NCI-H1436 treated with DMSO at 0.1 percent for 48 hours (cell line): Measurements from ENCODE around the gene TMEM163.
"Not testable (repeated sequence)": the region's sequence is repeated elsewhere in the genome, so short reads cannot be mapped to it uniquely, and the experiment has no call there.

Experiments
- DNase-seq: peaks from one replicate; lab custom pipeline; 2025; lab: John Stamatoyannopoulos, UW

Gene TMEM163

GRCh38 chr2:134718817-134719814 is at the start of gene TMEM163:
TSS of gene TMEM163 (minus strand) at chr2:134719000.
- no peak for DNase-seq

- no peak for DNase-seq
Measured at GRCh38 chr2:134766583-134766982, 47.8 kb upstream of the TMEM163 start.

- no peak for DNase-seq
Measured at GRCh38 chr2:134765987-134766386, 47.2 kb upstream of the TMEM163 start.

GRCh38 chr2:134764164-134764563 is 45.4 kb upstream of the TMEM163 start:
- DNase-seq = no peak

- DNase-seq = no peak
Measured at GRCh38 chr2:134763164-134763710, 44.4 kb upstream of the TMEM163 start.

- DNase-seq = no peak
Measured at GRCh38 chr2:134762508-134762907, 43.7 kb upstream of the TMEM163 start.

- DNase-seq = no peak
Measured at GRCh38 chr2:134760385-134760784, 41.6 kb upstream of the TMEM163 start.

- no peak for DNase-seq
Measured at GRCh38 chr2:134758633-134759032, 39.8 kb upstream of the TMEM163 start.

GRCh38 chr2:134751981-134752380 is 33.2 kb upstream of the TMEM163 start:
- not testable (repeated sequence) for DNase-seq

GRCh38 chr2:134745546-134745945 is 26.7 kb upstream of the TMEM163 start:
- no peak for DNase-seq

GRCh38 chr2:134745023-134745422 is 26.2 kb upstream of the TMEM163 start:
- no peak for DNase-seq

- no peak for DNase-seq
Measured at GRCh38 chr2:134739879-134740301, 21.1 kb upstream of the TMEM163 start.

GRCh38 chr2:134739236-134739878 is 20.6 kb upstream of the TMEM163 start:
- no peak for DNase-seq

- DNase-seq = no peak
Measured at GRCh38 chr2:134738141-134738870, 19.5 kb upstream of the TMEM163 start.

GRCh38 chr2:134737671-134738070 is 18.9 kb upstream of the TMEM163 start:
- DNase-seq = no peak

- DNase-seq = no peak
Measured at GRCh38 chr2:134736167-134736880, 17.5 kb upstream of the TMEM163 start.

- no peak for DNase-seq
Measured at GRCh38 chr2:134728163-134728562, 9.4 kb upstream of the TMEM163 start.

GRCh38 chr2:134727385-134727784 is 8.6 kb upstream of the TMEM163 start:
- DNase-seq = no peak

GRCh38 chr2:134726645-134727044 is 7.8 kb upstream of the TMEM163 start:
- DNase-seq = no peak

GRCh38 chr2:134725876-134726275 is 7.1 kb upstream of the TMEM163 start:
- DNase-seq = no peak

GRCh38 chr2:134724341-134724740 is 5.5 kb upstream of the TMEM163 start:
- no peak for DNase-seq
